G401 (cell line): ENCODE data around the gene TGFBR1. TPM values are rescaled to one million over a fixed set of nuclear protein-coding genes. Genes with fewer than 3 reads are reported as not detected.
A peak's percentile ranks its signal among the peaks of the same experiment; 100 is the strongest.

Experiments used
- DNase-seq: peaks from one replicate; pipeline ENCODE4 v3.0.0-alpha.2; 2015; ENCODE audit warnings: low spot score
- in situ Hi-C: cut with HindIII; loops from 2 replicates; pipeline ENCODE4 v1.10.0; 2016; ENCODE audit warnings: low sequenced_read_pairs, mixed read lengths
- total RNA-seq: library from RNA; depleted of rRNA; stranded (reverse); fragments of >200 nt; shearing (Covaris generic); gene quantifications from 2 replicates; pipeline ENCODE4 v1.2.3, GENCODE V29; 2014

Gene TGFBR1
- total RNA-seq, 1 experiment from 2014 or later, result 16.9 TPM

GRCh38 chr9:99150451-99151171 lies 45.7 kb downstream of the TGFBR1 start:
- no peak for DNase-seq
- in situ Hi-C loops, result no loop called here

- DNase-seq, result peak; percentile 90
- in situ Hi-C loops, result no loop called here
Observed at GRCh38 chr9:99154356-99154755, 49.4 kb downstream of the TGFBR1 start.

- in situ Hi-C loops, result no loop called here
- DNase-seq, result no peak
Observed at GRCh38 chr9:99155736-99156135, 50.8 kb downstream of the TGFBR1 start.

GRCh38 chr9:99158629-99159028 lies 53.7 kb downstream of the TGFBR1 start:
- in situ Hi-C loops, result no loop called here
- no peak for DNase-seq

GRCh38 chr9:99160173-99160572 lies 55.3 kb downstream of the TGFBR1 start:
- in situ Hi-C loops, result no loop called here

GRCh38 chr9:99162759-99163364 lies 57.9 kb downstream of the TGFBR1 start:
- in situ Hi-C loops, result no loop called here
- peak; percentile 59 for DNase-seq

More at GRCh38 chr9:99160173-99160572, 55.3 kb downstream of the TGFBR1 start:
- no peak for DNase-seq

GRCh38 chr9:99166149-99166548 lies 61.2 kb downstream of the TGFBR1 start:
- no peak for DNase-seq
- in situ Hi-C loops, result no loop called here

GRCh38 chr9:99167119-99167518 lies 62.2 kb downstream of the TGFBR1 start:
- DNase-seq, result no peak
- in situ Hi-C loops, result no loop called here

GRCh38 chr9:99167694-99168093 lies 62.8 kb downstream of the TGFBR1 start:
- no peak for DNase-seq
- in situ Hi-C loops, result no loop called here

- no peak for DNase-seq
- in situ Hi-C loops, result no loop called here
Observed at GRCh38 chr9:99169086-99169485, 64.2 kb downstream of the TGFBR1 start.

- DNase-seq, result no peak
- in situ Hi-C loops, result no loop called here
Observed at GRCh38 chr9:99169982-99170761, 65.3 kb downstream of the TGFBR1 start.

GRCh38 chr9:99171225-99172123 lies 66.6 kb downstream of the TGFBR1 start:
- in situ Hi-C loops, result no loop called here
- DNase-seq, result no peak

- DNase-seq, result no peak
- in situ Hi-C loops, result no loop called here
Observed at GRCh38 chr9:99172124-99173091, 67.5 kb downstream of the TGFBR1 start.

- no peak for DNase-seq
- in situ Hi-C loops, result no loop called here
Observed at GRCh38 chr9:99173570-99174504, 68.9 kb downstream of the TGFBR1 start.

- DNase-seq, result no peak
- in situ Hi-C loops, result no loop called here
Observed at GRCh38 chr9:99176527-99177013, 71.7 kb downstream of the TGFBR1 start.

GRCh38 chr9:99177576-99178366 lies 72.9 kb downstream of the TGFBR1 start:
- no peak for DNase-seq
- in situ Hi-C loops, result no loop called here
